A673 (cell line): ENCODE results near the gene FNDC3B.

Experiments used
- CTCF ChIP-seq: fragments of 300-800, 200-600 bp; sonication (generic); conservative IDR thresholded peaks from 2 replicates; pipeline ENCODE4 v1.5.1; 2017; ENCODE audit warnings: low read depth, mild to moderate bottlenecking, antibody characterized with exemption, low read length, moderate library complexity, mixed read lengths
- EZH2 ChIP-seq: fragments of 200-600 bp; sonication (generic); IDR thresholded peaks from 2 replicates; pipeline ENCODE4 v1.6.1; 2017; ENCODE audit warnings: borderline replicate concordance, low read depth, mild to moderate bottlenecking, mixed read lengths, antibody characterized with exemption, low read length; ENCODE audit not compliant: poor library complexity, severe bottlenecking

GRCh38 chr3:172185907-172186306 lies 146.5 kb downstream of the FNDC3B start:
- TF ChIP-seq CTCF (no peak), EZH2 (no peak)
